Common myeloid progenitor, CD34-positive (primary cell): ENCODE results near the gene KIF16B.
A peak's percentile ranks its signal among the peaks of the same experiment; 100 is the strongest.

Source experiments
- CTCF ChIA-PET: fragments of 350-600 bp; sonication (Branson Sonifier 250); formaldehyde crosslinking; loops from one replicate; lab custom pipeline; 2021; ENCODE audit warnings: antibody characterized with exemption; lab: Charles Lee
- POLR2A ChIA-PET: fragments of 350-600 bp; sonication (Branson Sonifier 250); formaldehyde crosslinking; loops from one replicate; lab custom pipeline; 2021; ENCODE audit warnings: antibody characterized with exemption; lab: Charles Lee
- DNase-seq, 3 donors: peaks; one replicate each; pipeline versions ENCODE4 v3.0.0 to v3.0.0-alpha.2; 2013
- H3K27ac ChIP-seq, 2 experiments: 1 replicate in 1 of 2; 2 replicates in 1 of 2; pipeline ENCODE4 v1.7.0; 2013; ENCODE audit warnings: inconsistent platforms in 2 of 2, low read length in 2 of 2, mild to moderate bottlenecking in 2 of 2, low read depth in 1 of 2, moderate library complexity in 1 of 2; ENCODE audit not compliant: severe bottlenecking in 2 of 2, insufficient read depth in 1 of 2, poor library complexity in 1 of 2
- H3K27me3 ChIP-seq, 5 experiments: replicated peaks in 2 of 5; 1 replicate in 3 of 5; 2 replicates in 2 of 5; pipeline versions ENCODE4 v1.6.1 to v1.7.0; 2013; ENCODE audit warnings: low read length in 4 of 5, mild to moderate bottlenecking in 2 of 5, moderate library complexity in 2 of 5, inconsistent platforms in 1 of 5; ENCODE audit not compliant: insufficient read depth in 5 of 5, control insufficient read depth in 4 of 5
- H3K36me3 ChIP-seq, 4 experiments: 1 replicate in 2 of 4; 2 replicates in 2 of 4; pipeline versions ENCODE4 v1.6.1 to v1.7.0; 2013; ENCODE audit warnings: low read length in 3 of 4, control low read depth in 1 of 4, mild to moderate bottlenecking in 1 of 4; ENCODE audit not compliant: control insufficient read depth in 4 of 4, insufficient read depth in 4 of 4
- H3K4me1 ChIP-seq, 4 experiments: 1 replicate in 3 of 4; 2 replicates in 1 of 4; pipeline versions ENCODE4 v1.6.1 to v1.7.1; 2013; ENCODE audit warnings: low read length in 3 of 4, mild to moderate bottlenecking in 3 of 4, control low read depth in 1 of 4, inconsistent platforms in 1 of 4, moderate library complexity in 1 of 4; ENCODE audit not compliant: control insufficient read depth in 4 of 4, insufficient read depth in 4 of 4; ENCODE audit errors: control extremely low read depth in 1 of 4
- H3K4me3 ChIP-seq, 7 experiments: 1 replicate in 4 of 7; 2 replicates in 3 of 7; pipeline versions ENCODE4 v1.5.1 to v1.7.0; 2013; ENCODE audit warnings: mild to moderate bottlenecking in 7 of 7, low read length in 6 of 7, moderate library complexity in 6 of 7, inconsistent platforms in 2 of 7, low read depth in 2 of 7, control low read depth in 1 of 7; ENCODE audit not compliant: insufficient read depth in 4 of 7, control insufficient read depth in 1 of 7; ENCODE audit errors: extremely low read depth in 1 of 7
- H3K9me3 ChIP-seq, 5 experiments: 1 replicate in 4 of 5; 2 replicates in 1 of 5; pipeline versions ENCODE4 v1.6.1 to v1.7.1; 2013; ENCODE audit warnings: low read length in 4 of 5, mild to moderate bottlenecking in 2 of 5, inconsistent platforms in 1 of 5, low read depth in 1 of 5, moderate library complexity in 1 of 5; ENCODE audit not compliant: control insufficient read depth in 4 of 5, insufficient read depth in 2 of 5; ENCODE audit errors: control extremely low read depth in 1 of 5
- WGBS: methylation state at CpG from one replicate; pipeline ENCODE4 v1.1.5; 2013; ENCODE audit not compliant: insufficient coverage; 5-methylcytosine and 5-hydroxymethylcytosine counted together

The KIF16B gene

GRCh38 chr20:16455324-16455723 is 117.9 kb downstream of the KIF16B start:
- H3K27ac ChIP-seq: no peak overlapping the region
- peaks cover 0 to 2% (median 0%) of the 10 kb centered on the region in 5 experiments for H3K9me3 ChIP-seq
- peaks cover 0 to 2% (median 0%) of the 10 kb centered on the region in 4 experiments for H3K36me3 ChIP-seq
- no peaks in the 10 kb centered on the region for H3K27me3 ChIP-seq
- ChIA-PET CTCF (no interaction called here), POLR2A (no interaction called here)
- no peak overlapping the region for H3K4me3 ChIP-seq
- no peaks in the 10 kb centered on the region for H3K4me1 ChIP-seq
- no CpG with 5 or more reads among the region's 1 CpG for WGBS
- no peak for DNase-seq

- Histone ChIP-seq H3K4me1 (peaks cover 0 to under 1% (median 0%) of the 10 kb centered on the region in 4 experiments), H3K27ac (no peak overlapping the region), H3K27me3 (no peaks in the 10 kb centered on the region), H3K4me3 (no peak overlapping the region), H3K9me3 (peaks cover 0 to 3% (median 0%) of the 10 kb centered on the region in 5 experiments), H3K36me3 (peaks cover 0 to 3% (median 0%) of the 10 kb centered on the region in 4 experiments)
- WGBS: 100% methylated on average over 1 of the region's 1 CpG
- no peak for DNase-seq
- ChIA-PET CTCF (interaction anchor here (2.1 kb wide), 1 partner anchor 24 kb away, joined by 4 read pairs; no protein-coding TSS in a partner anchor), POLR2A (no interaction called here)
Observed at GRCh38 chr20:16451982-16452381, 121.3 kb downstream of the KIF16B start.

GRCh38 chr20:16451001-16451400 is 122.2 kb downstream of the KIF16B start:
- Histone ChIP-seq H3K36me3 (peaks cover 0 to 3% (median 0%) of the 10 kb centered on the region in 4 experiments), H3K27me3 (no peaks in the 10 kb centered on the region), H3K4me3 (no peak overlapping the region), H3K9me3 (peaks cover 0 to 3% (median 0%) of the 10 kb centered on the region in 5 experiments), H3K4me1 (peaks cover 0 to 4% (median 2%) of the 10 kb centered on the region in 4 experiments), H3K27ac (no peak overlapping the region)
- CTCF ChIA-PET: interaction anchor here (2.1 kb wide), 1 partner anchor 25 kb away, joined by 4 read pairs; no protein-coding TSS in a partner anchor
- peak in 1 of 3 donors; percentile 2 for DNase-seq
- POLR2A ChIA-PET: no interaction called here
- 88% methylated on average over 4 of the region's 8 CpGs for WGBS

- Histone ChIP-seq H3K4me3 (no peak overlapping the region), H3K27me3 (no peaks in the 10 kb centered on the region), H3K36me3 (peaks cover 0 to 3% (median 0%) of the 10 kb centered on the region in 4 experiments), H3K9me3 (peaks cover 0 to 3% (median 0%) of the 10 kb centered on the region in 5 experiments), H3K4me1 (peaks cover 0 to 4% (median 2%) of the 10 kb centered on the region in 4 experiments), H3K27ac (no peak overlapping the region)
- DNase-seq: peak in 2 of 3 donors; percentile 28 to 56
- 0% methylated on average over 1 of the region's 3 CpGs for WGBS
- POLR2A ChIA-PET: no interaction called here
- CTCF ChIA-PET: no interaction called here
Observed at GRCh38 chr20:16446991-16447390, 126.3 kb downstream of the KIF16B start.

GRCh38 chr20:16446246-16446645 is 127.0 kb downstream of the KIF16B start:
- ChIA-PET CTCF (no interaction called here), POLR2A (no interaction called here)
- H3K4me3 ChIP-seq: no peak overlapping the region
- no peak overlapping the region for H3K27ac ChIP-seq
- H3K27me3 ChIP-seq: no peaks in the 10 kb centered on the region
- peaks cover 0 to 3% (median 0%) of the 10 kb centered on the region in 4 experiments for H3K36me3 ChIP-seq
- 100% methylated on average over 3 of the region's 4 CpGs for WGBS
- H3K9me3 ChIP-seq: peaks cover 0 to 3% (median 0%) of the 10 kb centered on the region in 5 experiments
- DNase-seq: no peak
- peaks cover 0 to 4% (median 2%) of the 10 kb centered on the region in 4 experiments for H3K4me1 ChIP-seq

- Histone ChIP-seq H3K4me3 (no peak overlapping the region), H3K9me3 (peaks cover 0 to 2% (median 0%) of the 10 kb centered on the region in 5 experiments), H3K4me1 (peaks cover 0 to 4% (median 2%) of the 10 kb centered on the region in 4 experiments), H3K27me3 (no peaks in the 10 kb centered on the region), H3K27ac (no peak overlapping the region), H3K36me3 (peaks cover 0 to 2% (median 0%) of the 10 kb centered on the region in 4 experiments)
- ChIA-PET POLR2A (no interaction called here), CTCF (no interaction called here)
- 100% methylated on average over 3 of the region's 3 CpGs for WGBS
- DNase-seq: no peak
Observed at GRCh38 chr20:16445482-16445881, 127.8 kb downstream of the KIF16B start.

- WGBS: 97% methylated on average over 5 of the region's 6 CpGs
- CTCF ChIA-PET: no interaction called here
Observed at GRCh38 chr20:16444057-16444777, 129.0 kb downstream of the KIF16B start.

More at GRCh38 chr20:16444057-16444777, 129.0 kb downstream of the KIF16B start:
- DNase-seq: no peak
- Histone ChIP-seq H3K4me1 (peaks cover 0 to 4% (median 2%) of the 10 kb centered on the region in 4 experiments), H3K4me3 (no peak overlapping the region), H3K27ac (no peak overlapping the region), H3K36me3 (peaks cover 0 to 3% (median 0%) of the 10 kb centered on the region in 4 experiments), H3K27me3 (no peaks in the 10 kb centered on the region), H3K9me3 (peaks cover 0 to 2% (median 0%) of the 10 kb centered on the region in 5 experiments)
- POLR2A ChIA-PET: no interaction called here
